ENCODE measurements around the gene CHAF1A. TPM values are rescaled to one million over a fixed set of nuclear protein-coding genes. Genes with fewer than 3 reads are reported as not detected.

The CHAF1A gene
- total RNA-seq, 1 experiment from 2014 or later = 44.1 TPM

GRCh38 chr19:4437103-4437502 lies 34.7 kb downstream of the CHAF1A start:
- no peak for DNase-seq (ENCODE audit: low read depth)

GRCh38 chr19:4439243-4439642 lies 36.8 kb downstream of the CHAF1A start:
- no peak for DNase-seq (ENCODE audit: low read depth)

DNA sequence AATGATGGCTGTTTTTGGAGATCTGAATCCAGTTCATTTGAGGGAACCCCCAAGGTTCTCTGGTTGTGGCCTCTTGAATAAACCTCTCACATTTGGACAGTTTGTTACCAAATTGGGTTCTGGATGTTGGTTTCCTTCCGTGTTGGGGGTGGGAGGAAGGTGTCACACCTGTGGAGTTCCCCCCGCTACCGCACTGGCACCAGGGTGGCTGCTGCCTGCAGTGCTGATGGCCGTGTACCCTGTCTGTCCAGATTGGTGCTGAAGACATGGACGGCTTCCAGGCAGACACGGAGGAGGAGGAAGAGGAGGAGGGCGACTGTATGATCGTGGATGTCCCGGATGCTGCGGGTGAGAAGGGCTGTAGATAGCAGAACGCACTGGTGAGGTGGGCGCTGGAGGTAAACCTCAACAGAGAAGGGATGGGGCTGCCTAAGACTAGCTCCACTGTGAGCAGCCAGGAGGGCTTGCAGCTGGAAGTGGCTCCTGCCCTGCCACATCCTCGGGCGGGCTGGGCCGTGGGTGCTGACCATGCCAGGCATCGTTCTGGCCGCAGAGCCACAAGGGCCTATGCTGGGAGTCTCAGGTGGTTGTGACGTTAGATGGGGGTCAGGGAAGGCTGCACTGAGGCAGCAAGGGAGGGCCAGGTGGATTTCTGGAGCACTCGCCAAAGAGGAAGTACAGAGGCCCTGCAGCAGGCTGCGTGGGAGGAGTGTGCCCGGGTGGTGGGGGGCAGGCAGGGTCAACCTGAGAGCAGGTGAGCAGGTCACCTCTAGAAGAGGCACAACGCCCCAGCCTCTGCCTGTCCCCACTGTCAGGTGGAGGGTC lies 39.8 kb downstream of the CHAF1A start:
- no peak for DNase-seq (ENCODE audit: low read depth)

DNA sequence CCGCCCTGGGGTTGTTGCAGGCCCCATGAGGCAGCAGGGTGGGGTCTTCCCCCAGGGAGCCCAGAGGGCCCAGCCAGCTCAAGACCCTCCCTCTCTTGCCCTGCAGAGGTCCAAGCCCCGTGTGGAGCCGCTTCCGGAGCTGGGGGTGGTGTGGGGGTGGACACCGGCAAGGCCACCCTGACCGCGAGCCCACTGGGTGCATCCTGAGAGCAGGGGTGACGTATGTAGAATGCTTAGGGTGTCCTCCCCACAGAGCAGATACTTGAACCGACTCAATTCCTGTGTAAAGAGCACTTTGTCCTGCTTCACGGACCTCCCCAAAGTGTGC lies 40.3 kb downstream of the CHAF1A start:
- no peak for DNase-seq (ENCODE audit: low read depth)

- DNase-seq (ENCODE audit: low read depth) = no peak
These were observed 40.7 kb downstream of the CHAF1A start for GRCh38 chr19:4443188-4443587.

GRCh38 chr19:4443966-4444764 lies 41.7 kb downstream of the CHAF1A start:
- DNase-seq (ENCODE audit: low read depth) = no peak

DNA sequence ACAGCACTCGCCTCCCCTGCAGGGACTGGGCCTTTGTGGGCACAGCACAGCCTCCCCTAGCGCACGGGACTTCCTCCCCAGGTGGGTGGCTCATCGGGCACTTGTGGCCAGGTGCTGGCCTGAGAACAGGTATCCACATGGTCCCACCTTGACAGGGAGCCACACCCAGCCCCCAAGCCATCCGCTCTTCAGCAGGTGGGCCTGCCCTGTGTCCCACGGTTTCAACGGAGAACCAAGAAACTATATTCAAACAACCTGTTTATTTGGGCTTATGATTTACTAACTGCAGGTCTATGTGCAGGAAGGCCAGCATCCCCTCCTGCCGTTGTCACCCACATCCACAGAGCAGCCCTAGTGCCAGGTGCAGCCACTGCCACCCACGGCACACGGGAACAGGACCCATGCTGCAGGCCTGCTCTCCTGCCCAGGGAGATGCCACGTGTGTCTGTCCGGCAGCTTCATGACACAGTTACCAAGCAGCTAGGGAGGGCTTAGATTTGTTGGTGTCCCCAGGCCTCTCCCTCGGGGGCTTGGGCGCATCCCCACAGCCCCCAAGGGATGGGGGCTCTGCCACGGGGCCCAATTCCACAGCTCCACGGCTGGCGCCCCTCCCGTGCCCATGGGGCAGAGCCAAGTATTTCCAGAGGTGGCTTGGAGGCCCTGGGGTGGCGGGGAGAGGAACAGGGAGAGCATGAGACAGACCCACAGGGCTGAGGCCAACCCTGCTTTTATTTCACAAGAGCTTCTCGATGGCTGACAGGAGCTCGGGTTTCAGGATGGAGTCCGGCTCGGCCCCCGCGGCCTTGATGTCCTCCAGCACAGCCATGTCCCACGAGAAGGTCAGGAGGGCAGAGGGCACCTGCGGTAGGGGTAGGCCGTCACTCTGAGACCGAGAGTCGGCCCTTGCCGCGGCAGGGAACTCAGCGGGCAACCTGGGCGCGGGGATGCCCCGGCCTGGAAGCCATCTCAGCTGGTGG lies 42.6 kb downstream of the CHAF1A start:
- no peak for DNase-seq (ENCODE audit: low read depth)

- no peak for DNase-seq (ENCODE audit: low read depth)
These were observed 43.7 kb downstream of the CHAF1A start for GRCh38 chr19:4445963-4446703.

- DNase-seq (ENCODE audit: low read depth) = no peak
These were observed 44.3 kb downstream of the CHAF1A start for GRCh38 chr19:4446704-4447200.

DNA sequence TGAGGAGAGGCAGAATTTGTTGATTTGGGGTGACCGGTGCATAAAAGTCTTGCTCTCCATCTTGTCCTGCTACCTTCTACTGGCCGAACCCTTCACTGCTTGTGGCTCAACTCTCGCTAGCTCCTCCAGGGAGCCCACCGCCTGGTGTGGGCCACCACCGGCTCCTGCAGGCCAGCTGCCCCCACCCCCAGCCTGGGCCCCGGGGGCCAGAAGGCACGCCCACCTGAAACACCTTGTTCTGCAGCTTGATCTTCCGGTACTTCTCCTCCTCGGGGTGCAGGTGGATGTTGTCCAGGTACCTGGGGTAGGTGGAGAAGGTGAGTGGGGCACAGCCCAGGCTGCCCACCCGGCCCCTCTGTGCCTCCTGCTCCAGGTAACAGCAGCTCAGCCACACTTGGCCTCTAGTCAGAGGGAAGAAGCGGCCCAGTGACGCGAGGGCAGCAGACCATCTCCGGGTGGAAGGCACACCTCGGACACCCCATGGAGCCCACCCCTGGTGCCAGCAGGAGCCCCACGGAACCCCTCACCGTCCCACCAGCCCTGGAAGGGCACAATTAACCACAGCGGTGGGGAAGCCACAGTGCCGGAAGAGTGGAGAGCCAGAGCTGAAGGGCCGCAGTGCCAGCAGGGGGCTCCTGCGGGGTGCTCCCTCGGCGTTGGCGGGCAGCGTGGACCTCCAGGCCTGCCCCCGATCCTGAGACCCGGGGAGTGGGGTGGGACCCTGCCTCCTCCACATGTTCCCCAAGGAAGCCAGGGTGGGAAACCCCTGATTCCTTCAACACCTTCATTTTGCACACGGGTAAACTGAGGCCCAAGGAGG lies 45.1 kb downstream of the CHAF1A start:
- DNase-seq (ENCODE audit: low read depth) = no peak

DNA sequence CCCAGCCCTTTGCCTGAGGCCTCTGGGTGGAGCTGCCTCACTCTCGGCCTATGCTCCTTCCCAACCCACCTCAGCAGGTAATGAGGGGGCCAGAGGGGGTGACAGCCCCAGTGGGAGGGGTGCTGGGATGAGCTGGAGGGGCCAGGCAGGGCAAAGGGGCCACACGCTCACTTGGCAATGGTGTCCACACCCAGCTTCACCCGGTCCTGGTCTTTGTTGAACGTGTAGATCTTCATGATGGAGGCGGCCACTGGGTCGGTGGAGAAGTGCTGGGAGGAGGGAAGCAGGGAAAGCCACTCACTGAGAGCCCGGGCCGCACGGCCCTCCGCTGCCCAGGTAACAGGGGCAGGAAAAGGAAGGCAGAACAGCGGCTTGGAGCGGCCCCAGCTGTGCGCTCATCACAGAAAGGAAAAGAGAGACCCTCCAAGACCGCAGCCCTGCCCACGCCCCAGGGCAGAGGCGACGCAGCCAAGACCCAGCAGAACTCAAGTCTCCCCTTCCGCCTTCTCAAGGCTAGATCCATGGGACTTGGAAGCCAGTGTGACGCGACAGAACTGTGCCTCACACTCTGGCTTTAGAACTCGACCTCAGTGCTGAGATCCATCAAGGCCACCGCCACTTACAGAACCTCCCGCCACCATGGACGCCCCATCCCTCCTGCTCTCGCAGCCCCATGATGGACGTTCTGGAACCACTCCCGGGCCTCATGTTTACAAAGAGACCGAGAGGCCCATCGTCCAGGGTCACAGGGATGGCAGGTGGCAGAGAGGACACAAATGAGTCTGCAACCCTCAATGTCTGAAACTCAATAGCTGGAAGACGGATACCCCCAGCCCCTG lies 45.9 kb downstream of the CHAF1A start:
- DNase-seq (ENCODE audit: low read depth) = no peak

GRCh38 chr19:4449022-4449638 lies 46.7 kb downstream of the CHAF1A start:
- DNase-seq (ENCODE audit: low read depth) = no peak

DNA sequence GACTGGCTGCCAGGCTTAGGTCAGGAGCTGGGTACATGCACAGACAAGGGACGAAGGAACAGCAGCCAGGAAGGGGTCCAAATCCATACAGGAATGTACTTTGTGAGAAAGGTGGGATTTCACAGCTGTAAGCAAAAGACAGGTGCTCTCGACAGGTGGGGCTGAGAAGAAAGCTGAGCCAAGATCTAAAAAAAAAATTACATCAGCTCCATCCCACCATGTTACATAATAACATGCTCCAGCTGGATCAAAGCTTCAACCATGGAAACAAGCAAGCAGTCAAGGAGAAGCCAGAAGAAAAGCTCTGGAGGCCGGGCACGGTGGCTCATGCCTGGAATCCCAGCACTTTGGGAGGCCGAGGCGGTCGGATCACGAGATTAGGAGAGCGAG lies 47.2 kb downstream of the CHAF1A start:
- no peak for DNase-seq (ENCODE audit: low read depth)

DNA sequence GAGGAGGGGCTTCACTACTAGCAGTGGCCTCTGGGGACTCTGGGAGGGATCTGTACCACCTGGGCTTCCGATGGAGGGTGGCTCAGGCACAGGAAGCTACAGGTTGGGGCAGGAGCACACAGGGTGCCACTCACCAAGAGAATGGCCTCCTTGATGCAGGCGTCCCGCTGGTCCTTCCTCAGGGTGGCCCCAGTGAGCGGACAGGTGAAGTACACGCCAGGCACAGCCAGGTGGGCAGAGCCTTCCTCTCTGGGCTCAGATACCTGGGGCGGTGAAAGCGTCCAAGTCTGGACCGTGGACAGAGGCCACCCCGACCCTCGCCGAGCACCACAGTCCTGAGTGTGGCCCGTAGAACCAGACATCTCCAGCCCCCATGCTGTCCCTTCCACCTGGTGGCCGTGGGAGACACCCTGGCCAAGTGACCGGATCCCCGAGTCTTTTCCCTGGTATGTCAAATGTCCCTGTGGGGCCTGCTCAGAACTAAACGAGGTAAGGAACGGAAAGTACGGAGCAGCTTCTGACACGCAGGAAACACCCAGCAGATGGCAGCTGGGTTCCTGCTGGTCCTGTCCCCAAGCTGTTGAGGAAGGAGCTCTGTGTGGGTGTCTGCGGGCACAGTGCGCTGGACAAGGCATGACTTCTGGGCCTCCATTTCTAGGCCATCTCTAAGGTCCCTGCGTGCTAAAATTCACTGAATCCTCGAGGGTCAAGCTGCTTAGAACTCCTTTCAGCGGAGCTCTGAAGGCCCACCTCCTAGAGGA lies 50.0 kb downstream of the CHAF1A start:
- no peak for DNase-seq (ENCODE audit: low read depth)

- DNase-seq (ENCODE audit: low read depth) = no peak
These were observed 51.1 kb downstream of the CHAF1A start for GRCh38 chr19:4453232-4454179.

Measured in HT1080 (cell line).